ENCODE measurements around the gene GAB1.

DNA sequence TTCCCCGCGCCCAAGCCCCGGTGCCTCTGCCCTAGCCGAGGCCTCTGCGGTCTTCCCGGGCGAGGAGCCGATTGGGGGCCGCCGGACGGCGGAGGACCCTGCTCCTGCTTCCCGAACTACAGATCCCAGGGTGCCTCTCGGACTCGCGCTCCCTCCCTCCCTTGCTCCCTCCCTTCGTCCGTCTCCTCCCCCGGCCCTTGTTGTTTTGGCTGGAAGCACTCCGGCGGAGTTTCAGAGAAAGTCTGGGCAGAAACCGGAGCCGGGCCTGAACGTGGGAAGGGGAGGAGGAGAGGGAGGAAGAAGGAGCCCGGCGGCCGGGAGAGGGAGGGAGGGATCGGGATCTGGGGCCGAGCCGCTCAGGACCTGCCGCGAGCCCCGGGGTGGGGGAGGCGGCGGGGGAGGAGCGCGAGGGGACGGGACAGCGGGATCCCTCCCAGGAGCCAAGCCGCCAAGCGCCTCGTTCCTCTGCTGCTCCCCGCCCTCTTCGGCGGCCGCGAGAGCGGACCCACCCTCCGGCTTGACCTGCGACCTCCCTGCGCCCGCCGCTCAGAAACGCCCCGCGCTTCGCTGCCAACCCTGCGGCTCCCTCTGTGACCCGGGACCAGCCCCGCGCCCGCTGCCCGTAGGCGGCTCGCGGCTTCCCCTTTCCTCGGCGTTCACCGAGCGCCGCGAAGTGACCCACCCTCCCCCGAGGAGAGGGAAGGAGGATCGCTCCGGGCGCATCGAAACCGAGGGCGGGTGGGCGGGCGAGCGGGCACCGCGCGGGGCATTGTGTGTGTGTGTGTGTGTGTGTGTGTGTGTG lies 496 bp upstream of the GAB1 start:
- TF ChIP-seq CTCF (IDR thresholded peaks at IDR 0.05) (no peak), POLR2A (IDR thresholded peaks at IDR 0.05) (peak in 2 of 4 donors; percentile 39 to 62)

All from esophagus squamous epithelium (tissue), 4 donors.